KBM-7 (cell line): ENCODE measurements around the gene IGSF3.
A peak's percentile ranks its signal among the peaks of the same experiment; 100 is the strongest.

Experiments used
- DNase-seq: peaks from one replicate; pipeline ENCODE4 v3.0.0-alpha.2; 2015
- in situ Hi-C: fragments of 300-500 bp; cut with MboI; formaldehyde crosslinking; loops from 2 replicates; pipeline ENCODE4 v1.14.3; 2020; ENCODE audit warnings: low sequenced_read_pairs, low pct_unique_long_range_greater_than_20kb, mixed read lengths

IGSF3 gene

DNA sequence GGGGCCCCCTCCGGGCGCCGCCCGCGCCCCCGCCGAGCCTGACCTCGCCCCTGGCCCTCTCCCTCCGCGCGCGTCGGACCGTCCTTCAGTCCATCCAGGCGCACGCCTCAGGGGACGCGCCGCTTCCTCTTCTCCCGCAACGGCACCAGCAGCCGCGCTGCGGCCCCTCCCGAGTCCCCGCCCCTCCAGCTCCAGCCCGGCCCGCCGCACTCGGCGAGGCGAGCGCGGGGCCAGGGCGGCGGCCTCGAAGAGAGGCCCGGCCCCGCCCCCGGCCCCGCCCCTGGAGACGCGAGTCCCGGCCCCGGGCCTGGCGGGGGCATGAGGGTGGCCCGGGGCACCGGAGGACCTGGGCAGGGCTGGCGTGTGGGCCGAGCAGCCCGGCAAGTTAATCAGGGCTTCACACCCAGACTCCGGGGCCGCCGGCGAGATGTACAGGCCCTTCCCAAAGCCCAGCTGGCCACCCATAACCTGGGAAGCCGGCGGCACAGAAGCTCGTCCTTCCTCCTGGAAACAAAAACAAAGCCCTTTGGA, at the start of gene IGSF3:
Gene IGSF3 (minus strand): TSS at position 159 of the 531 bp plus-strand sequence. CDS start 1,407 bp downstream, outside the sequence.
- in situ Hi-C loops: no loop called here
- peak; percentile 73 for DNase-seq

DNA sequence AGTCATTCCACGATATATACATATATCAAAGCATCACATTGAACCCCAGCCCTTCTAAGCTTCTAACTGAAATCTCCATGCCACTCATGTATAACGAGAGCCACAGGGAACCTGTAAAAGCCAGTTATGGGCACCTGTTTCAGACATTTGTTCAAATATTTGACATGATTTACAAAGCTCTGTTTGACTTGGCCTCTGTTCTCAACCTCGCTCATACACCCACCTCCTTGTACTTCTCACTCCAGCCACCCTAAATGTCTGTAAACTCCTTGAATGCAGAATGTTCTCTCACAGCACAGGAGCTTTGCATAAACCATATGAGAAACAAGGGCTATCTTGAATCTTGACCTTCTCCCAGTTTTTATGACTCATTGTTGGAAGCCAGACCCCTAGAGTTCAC, 49.8 kb upstream of the IGSF3 start:
- in situ Hi-C loops: no loop called here
- no peak for DNase-seq

DNA sequence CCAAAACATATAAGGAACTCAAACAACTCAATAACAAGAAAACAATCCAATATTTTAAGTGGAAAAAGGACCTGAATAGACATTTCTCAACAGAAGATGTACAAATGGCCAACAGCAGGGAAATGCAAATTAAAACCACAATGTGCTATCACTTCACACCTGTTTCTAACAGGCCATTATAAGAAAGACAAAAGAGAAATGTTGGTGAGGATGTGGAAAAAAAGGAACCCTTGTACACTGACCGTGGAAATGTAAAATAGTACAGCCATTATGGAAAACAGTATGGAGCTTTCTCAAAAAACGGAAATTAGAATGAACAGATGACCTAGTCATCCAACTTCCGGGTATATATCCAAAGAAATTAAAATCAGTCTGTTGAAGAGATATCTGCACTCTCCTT, 48.9 kb upstream of the IGSF3 start:
- DNase-seq: no peak
- in situ Hi-C loops: no loop called here

DNA sequence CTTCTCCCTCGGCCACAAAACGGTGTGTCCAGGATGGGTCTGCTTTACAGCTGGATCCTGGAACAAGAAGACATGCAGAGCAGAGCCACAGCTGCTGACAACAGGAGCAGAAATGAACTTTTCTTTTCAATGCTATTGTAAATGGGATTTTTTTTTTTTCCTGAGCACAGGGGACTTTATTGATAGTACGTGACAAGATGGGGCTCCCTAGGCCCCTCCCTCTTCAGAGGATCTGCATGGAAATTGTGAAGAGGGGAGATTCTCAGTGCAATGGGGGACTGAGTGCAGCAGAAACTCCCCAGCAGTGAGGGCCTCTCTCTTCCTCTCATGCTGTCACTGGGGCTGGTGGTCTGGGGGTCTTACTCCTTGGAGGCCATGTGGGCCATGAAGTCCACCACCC, 45.9 kb upstream of the IGSF3 start:
- DNase-seq: no peak
- in situ Hi-C loops: no loop called here

DNA sequence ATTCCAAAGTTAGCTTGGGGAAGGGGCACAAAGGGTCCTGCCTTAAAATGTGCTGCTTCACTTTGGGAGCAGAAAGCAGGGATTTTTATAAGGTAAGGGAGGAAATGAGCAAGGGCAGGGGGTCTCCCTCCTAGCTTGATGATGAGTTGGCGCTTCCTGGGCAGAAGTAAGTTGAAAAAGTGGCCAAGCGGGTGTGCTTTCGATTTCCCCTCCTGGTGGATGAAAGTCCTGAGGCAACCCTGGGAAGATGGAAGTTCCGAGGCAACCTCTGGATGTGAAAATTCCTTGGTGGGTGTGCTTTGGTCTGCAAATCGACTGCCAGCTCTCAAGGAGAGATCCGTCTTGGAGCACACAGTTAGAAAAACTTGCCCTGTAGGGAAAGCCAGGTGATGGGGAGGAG, 45.0 kb upstream of the IGSF3 start:
- no peak for DNase-seq
- in situ Hi-C loops: no loop called here

DNA sequence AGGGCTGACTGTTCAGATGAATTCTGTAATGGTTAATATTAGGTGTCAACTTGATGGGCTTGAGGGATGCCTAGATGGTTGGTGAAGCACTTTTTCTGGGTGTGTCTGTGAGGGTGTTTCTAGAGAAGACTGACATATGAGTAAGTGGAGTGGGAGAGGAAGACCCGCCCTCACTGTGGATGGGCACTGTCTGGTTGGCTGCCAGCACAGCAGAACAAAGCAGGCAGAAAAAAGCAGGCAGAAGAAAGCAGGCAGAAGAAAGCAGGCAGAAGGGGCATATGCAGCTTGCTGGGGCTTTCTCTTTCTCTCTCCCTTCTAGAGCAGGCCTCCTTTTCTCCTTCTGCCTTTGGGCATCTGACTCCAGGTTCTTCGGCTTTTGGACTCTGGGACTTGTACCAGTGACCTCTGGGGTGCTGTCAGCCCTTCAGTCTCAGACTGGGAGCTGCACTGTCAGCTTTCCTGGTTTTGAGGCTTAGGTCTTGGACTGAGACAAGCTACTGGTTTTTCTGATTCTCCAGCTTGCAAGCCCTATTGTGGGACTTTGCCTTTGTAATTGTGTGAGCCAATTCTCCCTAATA, 43.8 kb upstream of the IGSF3 start:
- DNase-seq: peak; percentile 32
- in situ Hi-C loops: no loop called here

DNA sequence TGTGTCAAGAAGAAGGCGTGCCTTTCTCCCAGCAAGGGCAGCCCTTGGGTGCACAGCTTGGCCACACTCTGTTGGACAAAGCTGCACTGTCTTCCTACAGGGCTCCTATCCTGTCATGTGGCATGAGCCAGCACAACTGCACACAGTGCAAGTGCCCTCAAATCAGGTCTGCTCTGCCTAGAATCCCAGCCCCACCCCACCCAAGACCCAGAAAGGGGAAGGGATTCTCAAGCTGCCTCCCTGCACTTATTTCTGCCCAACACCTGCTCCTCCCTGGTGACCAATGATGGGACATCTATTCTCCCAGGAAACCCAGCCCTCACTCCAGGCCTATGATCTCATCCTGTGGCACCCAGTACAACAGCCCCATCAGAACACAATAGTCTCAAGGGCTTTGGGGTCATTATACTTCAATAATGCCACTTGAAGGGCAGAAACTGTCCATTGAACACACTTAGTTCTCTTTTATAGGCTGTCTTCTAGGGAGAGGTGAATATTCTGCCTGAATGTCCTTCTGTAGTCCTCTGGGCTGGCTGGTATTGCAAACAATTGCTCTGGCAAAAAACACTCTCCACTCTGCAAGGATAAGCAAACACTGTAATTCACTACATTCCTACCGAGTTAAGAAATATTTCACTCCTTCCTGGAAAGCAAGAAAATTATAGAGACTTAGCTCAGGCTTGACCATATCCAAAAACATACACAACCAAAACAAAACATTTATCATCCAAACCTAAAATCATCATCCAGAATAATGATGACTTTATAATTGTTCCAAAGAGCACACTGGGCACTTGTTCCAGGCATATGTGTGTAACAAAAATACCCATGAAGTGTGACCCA, 43.1 kb upstream of the IGSF3 start:
- DNase-seq: no peak
- in situ Hi-C loops: no loop called here

DNA sequence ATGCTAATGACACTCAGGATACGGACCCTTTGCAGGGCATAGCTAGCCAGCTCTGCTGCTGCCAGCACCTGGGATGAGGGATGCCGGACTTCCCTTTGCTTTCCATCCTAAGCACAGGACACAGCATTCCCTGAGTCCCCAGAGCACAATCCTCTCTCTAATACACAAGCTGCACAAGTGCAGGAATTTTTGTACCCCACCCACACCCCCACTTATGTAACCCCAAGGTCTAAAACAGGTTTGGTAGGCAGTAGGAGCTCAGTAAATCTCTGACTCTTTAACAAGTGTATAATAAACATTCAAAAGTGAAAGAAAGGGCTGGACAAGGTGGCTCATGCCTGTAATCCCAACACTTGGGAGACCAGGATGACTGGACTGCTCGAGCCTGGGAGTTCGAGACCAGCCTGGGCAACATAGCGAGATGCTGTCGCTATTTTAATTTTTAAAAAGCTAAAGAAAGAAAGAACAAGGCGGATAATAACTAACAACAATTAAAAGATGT, 42.2 kb upstream of the IGSF3 start:
- no peak for DNase-seq
- in situ Hi-C loops: no loop called here

DNA sequence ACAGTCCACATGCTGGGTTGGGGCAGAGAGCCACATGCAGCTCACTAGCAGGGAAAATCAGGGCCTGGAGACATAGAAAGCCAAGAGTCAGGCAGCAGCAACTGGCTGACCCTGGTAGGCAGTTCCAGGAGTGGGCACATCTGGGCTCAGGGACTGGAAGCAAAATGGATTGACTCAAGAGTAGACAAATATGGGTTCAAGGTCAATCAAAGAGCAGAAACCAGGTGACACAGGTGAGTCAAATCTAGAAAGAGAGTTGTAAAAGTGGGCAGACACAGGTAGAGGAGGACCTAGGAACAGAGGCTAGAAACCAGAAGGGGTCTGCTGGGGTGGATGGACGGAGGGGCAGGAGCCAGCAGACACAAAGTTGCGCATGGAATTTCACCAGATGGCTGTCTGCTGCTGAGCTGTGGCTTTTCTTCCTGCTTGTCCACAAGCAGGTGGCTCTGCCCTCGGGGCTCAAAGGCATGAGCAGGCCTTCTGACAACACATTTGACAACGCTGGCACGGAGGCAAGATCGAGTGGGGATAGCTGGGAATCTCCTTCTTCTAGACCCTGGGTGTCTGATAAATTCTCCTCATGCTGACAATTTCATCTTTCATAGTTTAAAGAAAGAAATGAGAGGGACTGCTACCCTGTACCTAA, 40.8 kb upstream of the IGSF3 start:
- in situ Hi-C loops: no loop called here
- DNase-seq: no peak

DNA sequence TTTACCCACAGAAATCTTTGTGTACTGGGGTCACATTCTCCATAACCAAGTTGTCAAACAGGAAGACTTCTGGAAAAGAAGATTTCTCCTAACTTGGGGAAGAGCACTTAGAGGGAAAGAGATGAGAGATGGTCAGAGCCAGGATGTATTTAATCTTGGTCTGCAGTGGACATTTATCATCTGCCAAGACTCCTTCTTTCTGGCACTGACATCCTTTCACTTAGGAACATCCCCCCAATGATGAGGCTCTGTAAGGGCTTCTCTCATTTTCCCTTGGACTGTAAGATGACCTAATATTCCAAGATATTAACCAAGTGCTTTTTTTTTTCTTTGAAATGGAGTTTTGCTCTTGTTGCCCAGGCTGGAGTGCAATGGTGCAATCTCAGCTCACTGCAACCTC, 39.3 kb upstream of the IGSF3 start:
- in situ Hi-C loops: no loop called here
- no peak for DNase-seq

DNA sequence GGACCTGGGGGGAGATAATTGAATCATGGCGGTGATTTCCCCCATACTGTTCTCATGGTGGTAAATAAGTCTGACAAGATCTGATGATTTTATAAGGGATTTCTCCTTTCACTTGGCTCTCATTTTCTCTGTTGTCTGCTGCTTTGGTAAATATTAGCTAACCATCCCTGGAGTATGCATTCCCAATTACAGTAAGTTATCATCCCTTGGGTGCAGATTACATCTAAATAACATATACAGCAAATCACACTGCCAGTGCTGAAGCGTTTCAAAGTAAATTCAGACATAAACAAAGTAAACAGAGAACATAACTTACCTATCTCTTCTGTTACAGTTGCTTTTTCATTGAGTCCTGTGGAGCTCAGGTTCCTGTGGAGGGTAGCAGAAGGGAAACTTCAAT, 38.6 kb upstream of the IGSF3 start:
- in situ Hi-C loops: no loop called here
- DNase-seq: no peak

DNA sequence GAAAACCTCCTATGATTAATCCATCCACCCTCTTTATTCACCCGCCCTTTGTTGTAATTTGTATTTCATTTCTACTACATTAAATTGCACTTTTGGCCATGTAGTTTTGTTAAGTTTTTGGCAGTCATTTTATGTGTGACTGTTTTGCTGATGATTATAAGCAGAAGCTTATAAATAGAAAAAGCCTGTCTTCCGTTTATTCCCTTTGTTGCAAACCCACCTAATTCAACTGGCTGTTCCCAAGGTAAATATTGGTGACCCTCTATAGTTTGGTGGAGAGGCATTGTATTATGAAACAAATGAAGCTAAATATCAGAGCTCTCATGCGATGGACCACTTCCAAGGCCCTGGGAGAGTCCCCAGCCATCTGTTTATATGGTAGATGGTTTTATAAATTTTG, 36.7 kb upstream of the IGSF3 start:
- DNase-seq: no peak
- in situ Hi-C loops: no loop called here

DNA sequence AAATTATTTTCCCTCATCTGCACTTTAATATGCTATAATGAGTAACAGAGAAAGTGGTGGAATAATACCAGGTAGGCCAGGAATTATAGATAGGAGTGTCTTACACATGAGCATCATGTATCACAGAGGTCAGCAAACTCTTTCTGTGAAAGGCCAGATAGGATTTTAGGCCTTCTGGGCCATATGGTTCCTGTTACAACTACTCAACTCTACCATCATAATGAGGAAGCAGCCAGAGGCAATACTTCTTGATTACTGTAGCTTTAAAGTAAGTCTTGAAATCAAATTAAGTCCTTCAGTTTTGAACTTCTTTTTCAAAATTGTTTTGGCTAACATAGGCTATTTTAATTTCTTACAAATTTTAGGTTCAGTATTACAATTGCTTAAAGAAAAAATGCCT, 32.1 kb upstream of the IGSF3 start:
- no peak for DNase-seq
- in situ Hi-C loops: no loop called here

DNA sequence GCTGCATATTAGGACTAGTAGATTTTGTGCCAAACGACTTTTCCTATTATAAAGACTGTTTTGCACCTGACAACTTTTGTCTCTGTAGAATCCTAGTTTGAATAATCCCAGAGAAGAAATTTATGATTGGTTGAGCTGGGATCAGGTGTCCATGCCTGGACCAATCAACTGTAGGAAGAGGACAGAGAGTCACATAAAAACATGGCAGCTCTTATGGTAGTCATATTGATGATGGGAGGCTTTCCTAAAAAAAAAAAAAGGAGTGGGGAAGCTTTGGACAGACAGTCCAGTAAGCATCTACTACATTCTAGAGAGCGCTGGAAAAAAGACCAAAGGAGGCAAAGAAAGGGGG, 30.7 kb upstream of the IGSF3 start:
- DNase-seq: no peak
- in situ Hi-C loops: no loop called here

DNA sequence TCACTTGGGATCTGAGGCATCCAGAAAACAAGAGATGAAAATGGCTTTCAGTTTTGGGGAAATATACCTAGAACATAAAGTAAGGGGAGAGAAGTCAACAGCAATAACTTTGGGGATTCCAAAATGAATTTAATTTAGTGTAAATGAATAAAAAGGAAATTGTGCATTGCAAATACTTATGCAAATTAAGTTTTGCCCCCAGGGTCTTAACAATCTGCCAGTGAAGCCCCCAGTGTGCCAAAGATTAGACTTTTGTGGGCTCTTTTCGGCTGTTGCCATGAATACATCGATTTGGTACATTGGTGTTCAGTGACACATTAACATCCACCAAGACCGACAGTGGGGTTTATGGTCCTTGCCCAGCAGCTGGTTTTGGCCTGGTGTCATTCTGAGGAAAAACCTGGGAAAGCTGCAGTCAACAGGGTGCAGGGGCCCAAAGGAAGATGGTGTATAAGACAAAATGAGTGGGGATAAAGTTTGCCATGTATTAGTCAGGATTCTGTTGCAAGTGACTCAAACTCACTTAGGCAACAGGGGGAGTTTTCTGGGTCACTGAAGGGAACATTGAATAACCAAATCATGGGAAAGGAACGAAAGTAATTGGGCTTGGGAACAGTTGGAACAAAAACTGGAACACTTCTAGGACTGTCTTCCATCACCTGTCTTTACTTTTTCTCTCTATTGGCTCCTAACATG, 30.2 kb upstream of the IGSF3 start:
- DNase-seq: no peak
- in situ Hi-C loops: no loop called here

DNA sequence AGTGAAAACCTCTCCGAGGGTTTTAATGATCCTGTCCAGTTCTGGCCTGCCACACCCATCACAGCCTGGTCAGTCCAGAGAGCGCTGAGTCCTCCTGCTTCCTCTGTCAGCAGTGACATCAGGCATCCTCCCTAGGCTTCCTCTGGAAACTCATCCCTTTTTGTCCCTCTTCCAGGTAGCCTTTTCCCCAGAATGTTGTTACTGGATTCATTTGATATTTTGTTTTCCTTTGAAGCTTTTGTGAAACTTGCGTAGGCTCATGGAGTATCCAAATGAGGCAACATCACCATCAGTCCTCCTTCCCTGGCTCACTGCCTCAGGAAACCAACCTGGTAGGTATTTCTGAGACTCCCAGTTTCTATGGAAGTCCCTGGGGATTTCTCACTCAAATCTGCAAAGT, 27.0 kb upstream of the IGSF3 start:
- in situ Hi-C loops: no loop called here
- DNase-seq: no peak

DNA sequence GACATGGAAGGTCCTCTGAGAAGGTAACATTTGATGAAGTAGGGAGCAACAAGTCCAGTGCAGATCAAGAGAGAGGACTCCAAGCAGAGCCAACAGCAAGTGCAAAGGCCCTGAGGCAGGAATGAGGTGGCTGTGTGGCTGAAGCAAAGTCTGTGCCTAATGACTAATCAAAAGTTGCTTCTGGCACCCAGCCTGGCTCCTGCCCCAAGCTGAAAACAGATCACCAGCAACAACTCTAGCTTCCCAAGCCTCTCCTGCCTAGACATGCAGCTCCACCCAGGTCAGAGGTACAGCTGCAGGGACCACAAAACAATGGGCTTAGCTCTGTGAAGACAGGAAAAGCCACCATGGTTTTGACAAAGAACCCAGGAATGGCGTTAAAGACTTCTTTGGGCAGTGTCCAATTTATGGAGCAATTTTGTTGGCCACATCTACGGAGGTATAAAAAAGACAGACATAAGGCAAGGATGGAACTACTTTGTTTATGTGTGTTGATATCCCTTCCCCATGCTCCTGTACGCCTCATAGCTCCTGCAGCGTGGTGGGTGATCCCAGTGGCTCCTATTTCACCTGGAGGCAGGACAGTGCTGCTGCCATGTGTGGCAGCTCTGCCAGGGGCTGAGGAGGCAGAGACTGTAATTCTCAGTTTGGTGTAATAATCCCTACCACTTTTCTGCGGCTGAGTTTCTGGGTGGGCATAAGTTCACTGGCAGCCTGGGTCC, 26.4 kb upstream of the IGSF3 start:
- no peak for DNase-seq
- in situ Hi-C loops: no loop called here

DNA sequence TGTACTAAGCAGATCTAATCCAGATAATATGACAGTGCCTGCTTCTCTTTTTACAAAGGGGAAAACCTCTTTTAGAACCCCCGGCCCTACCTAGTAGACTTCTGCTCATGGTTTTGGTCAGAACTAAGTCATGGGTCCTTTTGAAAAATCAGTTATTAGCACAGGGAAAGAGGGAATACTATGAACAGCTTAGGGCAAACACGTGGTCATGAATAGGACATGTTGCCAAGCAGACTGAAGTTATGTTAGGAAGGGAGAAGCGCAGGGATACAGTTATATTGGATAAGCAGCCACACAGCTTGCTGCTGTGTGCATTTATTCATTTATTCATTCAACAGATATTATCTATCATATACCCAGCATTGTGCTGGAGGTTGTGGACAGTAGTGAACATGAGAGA, 25.3 kb upstream of the IGSF3 start:
- no peak for DNase-seq
- in situ Hi-C loops: no loop called here

DNA sequence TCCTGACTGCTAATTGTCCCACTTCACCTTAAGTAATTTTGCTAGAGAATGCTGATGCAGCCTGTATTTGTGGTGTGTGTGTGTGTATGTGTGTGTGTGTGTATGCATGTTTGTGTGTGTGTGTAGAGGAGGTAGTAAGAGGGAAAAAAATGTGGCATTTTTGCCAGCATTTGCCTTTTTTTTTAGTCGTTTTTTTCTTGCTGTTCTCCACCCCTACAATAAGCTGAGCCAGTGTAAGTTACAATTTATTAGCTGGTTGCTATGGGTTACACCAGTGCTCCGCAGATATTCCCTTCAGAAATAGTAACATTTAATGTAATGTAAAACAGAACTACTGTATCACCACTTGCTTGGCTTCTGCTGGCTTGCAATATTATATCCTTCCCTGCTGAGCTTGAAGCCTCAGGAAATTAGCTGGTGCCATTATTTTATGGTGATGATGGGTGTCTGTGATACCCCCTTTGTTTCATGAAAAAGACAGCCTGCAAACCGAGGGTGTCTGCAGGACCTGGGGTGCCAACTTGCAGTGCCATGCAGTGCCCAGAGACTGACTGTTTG, 23.4 kb upstream of the IGSF3 start:
- in situ Hi-C loops: no loop called here
- DNase-seq: no peak
